Measurements from ENCODE around the gene PRKCSH.
"Not testable (repeated sequence)": the region's sequence is repeated elsewhere in the genome, so short reads cannot be mapped to it uniquely, and the experiment has no call there.

Gene PRKCSH

DNA sequence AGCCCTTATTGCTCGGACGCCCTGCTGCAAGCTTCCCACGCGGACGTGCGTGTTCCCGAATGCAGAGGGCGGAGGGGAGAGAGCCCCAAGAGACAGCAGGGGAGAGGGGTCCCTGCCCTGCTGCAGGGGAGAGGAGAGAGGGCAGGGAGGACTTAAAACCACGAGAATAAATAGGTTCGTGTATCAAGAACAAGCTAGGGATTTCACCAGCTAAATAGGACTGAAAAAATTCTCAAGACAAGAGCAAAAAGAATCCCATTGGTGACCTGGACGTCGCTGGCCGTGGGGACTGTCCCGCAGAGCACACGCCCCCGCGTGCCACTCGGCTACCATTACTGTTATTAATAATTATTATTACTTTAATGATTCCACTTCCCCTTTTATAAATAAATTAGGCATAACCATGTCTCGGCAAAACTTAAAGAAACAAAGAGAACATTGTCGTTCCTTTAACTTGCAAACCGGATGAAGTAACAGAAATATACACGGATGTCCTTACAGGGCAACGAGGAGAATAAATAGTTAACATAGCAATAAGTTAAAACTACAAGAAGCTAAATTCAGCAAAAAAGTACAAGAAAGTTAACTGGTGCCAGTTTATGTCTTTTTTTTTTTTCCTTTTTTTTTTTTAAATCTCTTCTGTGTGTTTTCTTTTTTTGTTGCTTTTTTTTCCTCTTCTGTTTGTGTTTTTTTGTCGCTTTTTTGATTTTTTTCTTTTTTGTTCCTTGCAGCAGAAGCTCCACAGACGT is 16.6 kb downstream of the PRKCSH start:
- H3K36me3 Mint-ChIP-seq (ENCODE audit: low read depth) = no peaks in the 10 kb centered on the region
- H3K4me1 Mint-ChIP-seq = no peaks in the 10 kb centered on the region
- no peak for ATAC-seq
- no peak overlapping the region for H3K4me3 Mint-ChIP-seq
- no peak for DNase-seq
- no peak overlapping the region for H3K27ac Mint-ChIP-seq
- peaks cover 3% of the 10 kb centered on the region for H3K27me3 Mint-ChIP-seq
- no peaks in the 10 kb centered on the region for H3K9me3 Mint-ChIP-seq

- no peaks in the 10 kb centered on the region for H3K9me3 Mint-ChIP-seq
- H3K27me3 Mint-ChIP-seq = peaks cover 3% of the 10 kb centered on the region
- no peak overlapping the region for H3K27ac Mint-ChIP-seq
- H3K36me3 Mint-ChIP-seq (ENCODE audit: low read depth) = no peaks in the 10 kb centered on the region
- ATAC-seq = no peak
- no peak for DNase-seq
- H3K4me1 Mint-ChIP-seq = no peaks in the 10 kb centered on the region
- no peak overlapping the region for H3K4me3 Mint-ChIP-seq
These were observed 17.3 kb downstream of the PRKCSH start for GRCh38 chr19:11452620-11453310.

GRCh38 chr19:11453468-11454341 is 18.3 kb downstream of the PRKCSH start:
- peaks cover 9% of the 10 kb centered on the region for H3K27me3 Mint-ChIP-seq
- no peaks in the 10 kb centered on the region for H3K9me3 Mint-ChIP-seq
- ATAC-seq (no peak), DNase-seq (peak; percentile 37)
- no peaks in the 10 kb centered on the region for H3K4me1 Mint-ChIP-seq
- H3K36me3 Mint-ChIP-seq (ENCODE audit: low read depth) = no peaks in the 10 kb centered on the region
- no peak overlapping the region for H3K4me3 Mint-ChIP-seq
- H3K27ac Mint-ChIP-seq = no peak overlapping the region

DNA sequence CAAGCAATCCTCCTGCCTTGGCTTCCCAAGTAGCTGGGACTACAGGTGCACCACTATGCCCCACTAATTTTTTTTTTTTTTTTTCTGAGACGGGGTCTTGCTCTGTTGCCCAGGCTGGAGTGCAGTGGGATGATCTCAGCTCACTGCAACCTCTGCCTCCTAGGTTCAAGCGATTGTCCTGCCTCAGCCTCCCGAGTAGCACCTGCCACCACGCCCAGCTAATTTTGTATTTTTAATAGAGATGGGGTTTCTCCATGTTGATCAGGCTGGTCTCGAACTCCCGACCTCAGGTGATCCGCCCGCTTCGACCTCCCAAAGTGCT is 19.8 kb downstream of the PRKCSH start:
- not testable (repeated sequence) for H3K9me3 Mint-ChIP-seq; DNase-seq; H3K4me3 Mint-ChIP-seq; H3K36me3 Mint-ChIP-seq (ENCODE audit: low read depth); ATAC-seq; H3K27ac Mint-ChIP-seq; H3K4me1 Mint-ChIP-seq
- peaks cover 13% of the 10 kb centered on the region for H3K27me3 Mint-ChIP-seq

GRCh38 chr19:11456659-11457058 is 21.2 kb downstream of the PRKCSH start:
- Mint-ChIP-seq H3K9me3 (no peaks in the 10 kb centered on the region), H3K27ac (no peak overlapping the region), H3K27me3 (peaks cover 15% of the 10 kb centered on the region), H3K4me3 (no peak overlapping the region), H3K4me1 (no peaks in the 10 kb centered on the region), H3K36me3 (ENCODE audit: low read depth) (no peaks in the 10 kb centered on the region)
- DNase-seq (no peak), ATAC-seq (no peak)

DNA sequence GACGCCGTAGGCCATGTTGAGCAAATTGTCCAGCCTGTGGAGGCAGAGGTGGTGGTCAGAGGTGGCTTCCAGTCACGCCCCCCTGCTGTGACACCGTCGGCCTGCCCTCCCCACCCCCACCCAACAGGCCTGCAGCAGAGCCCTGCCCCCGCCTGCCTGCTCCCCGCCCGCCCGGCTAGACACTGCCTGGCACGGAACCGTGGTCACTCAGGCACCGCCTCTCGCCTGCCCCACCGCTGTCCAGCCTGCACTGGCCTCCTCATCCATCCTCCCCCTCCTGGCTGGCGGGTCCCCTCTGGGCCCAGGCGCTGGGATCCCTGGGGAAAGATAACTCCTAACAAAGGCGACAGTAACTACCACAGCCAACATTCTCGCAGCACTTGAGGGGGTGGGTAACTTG is 21.7 kb downstream of the PRKCSH start:
- H3K4me3 Mint-ChIP-seq = no peak overlapping the region
- H3K36me3 Mint-ChIP-seq (ENCODE audit: low read depth) = no peaks in the 10 kb centered on the region
- H3K27me3 Mint-ChIP-seq = peaks cover 15% of the 10 kb centered on the region
- ATAC-seq = no peak
- no peak overlapping the region for H3K27ac Mint-ChIP-seq
- no peaks in the 10 kb centered on the region for H3K9me3 Mint-ChIP-seq
- no peaks in the 10 kb centered on the region for H3K4me1 Mint-ChIP-seq
- no peak for DNase-seq

GRCh38 chr19:11457831-11458230 is 22.4 kb downstream of the PRKCSH start:
- ATAC-seq = no peak
- peaks cover 15% of the 10 kb centered on the region for H3K27me3 Mint-ChIP-seq
- no peak overlapping the region for H3K27ac Mint-ChIP-seq
- H3K9me3 Mint-ChIP-seq = no peaks in the 10 kb centered on the region
- H3K4me3 Mint-ChIP-seq = no peak overlapping the region
- DNase-seq = no peak
- no peaks in the 10 kb centered on the region for H3K36me3 Mint-ChIP-seq (ENCODE audit: low read depth)
- H3K4me1 Mint-ChIP-seq = no peaks in the 10 kb centered on the region

DNA sequence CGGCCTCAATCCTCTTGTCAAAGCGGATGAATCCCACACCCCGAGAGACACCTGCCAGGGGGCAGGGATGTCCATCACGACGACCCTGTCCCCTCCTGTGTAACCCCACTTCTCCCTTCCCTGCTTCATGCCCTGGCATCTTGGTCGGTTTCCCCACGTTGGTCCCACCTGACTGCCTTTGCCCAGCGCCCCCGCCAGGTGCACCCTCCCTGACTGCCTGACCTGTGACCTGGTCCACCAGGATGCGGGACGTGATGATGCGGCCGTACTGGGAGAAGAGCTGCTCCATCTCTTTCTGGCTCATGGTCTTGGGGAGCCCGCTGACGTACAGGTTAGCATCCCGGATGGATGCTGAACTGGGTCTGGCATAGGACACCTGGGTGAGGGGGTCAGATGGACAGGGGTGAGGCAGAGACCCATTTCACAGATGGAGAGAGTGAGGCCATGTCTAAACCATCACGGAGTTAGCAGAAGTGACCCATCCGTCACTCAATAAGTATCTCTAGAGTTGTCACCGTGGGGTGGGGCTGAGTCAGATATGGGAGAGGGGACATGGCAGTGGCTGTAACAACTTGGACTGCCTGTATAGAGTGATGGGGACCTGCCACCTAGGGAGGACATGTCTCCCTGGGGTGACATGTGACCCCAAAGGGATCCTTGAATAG is 22.9 kb downstream of the PRKCSH start:
- Mint-ChIP-seq H3K9me3 (no peaks in the 10 kb centered on the region), H3K4me3 (no peak overlapping the region), H3K27me3 (peaks cover 13% of the 10 kb centered on the region), H3K36me3 (ENCODE audit: low read depth) (no peaks in the 10 kb centered on the region), H3K4me1 (no peaks in the 10 kb centered on the region), H3K27ac (no peak overlapping the region)
- ATAC-seq = no peak
- no peak for DNase-seq

- H3K9me3 Mint-ChIP-seq; H3K4me3 Mint-ChIP-seq; H3K4me1 Mint-ChIP-seq; DNase-seq; ATAC-seq; H3K27ac Mint-ChIP-seq; H3K36me3 Mint-ChIP-seq (ENCODE audit: low read depth): not testable (repeated sequence)
- H3K27me3 Mint-ChIP-seq = peaks cover 12% of the 10 kb centered on the region
These were observed 23.5 kb downstream of the PRKCSH start for GRCh38 chr19:11458912-11459311.

DNA sequence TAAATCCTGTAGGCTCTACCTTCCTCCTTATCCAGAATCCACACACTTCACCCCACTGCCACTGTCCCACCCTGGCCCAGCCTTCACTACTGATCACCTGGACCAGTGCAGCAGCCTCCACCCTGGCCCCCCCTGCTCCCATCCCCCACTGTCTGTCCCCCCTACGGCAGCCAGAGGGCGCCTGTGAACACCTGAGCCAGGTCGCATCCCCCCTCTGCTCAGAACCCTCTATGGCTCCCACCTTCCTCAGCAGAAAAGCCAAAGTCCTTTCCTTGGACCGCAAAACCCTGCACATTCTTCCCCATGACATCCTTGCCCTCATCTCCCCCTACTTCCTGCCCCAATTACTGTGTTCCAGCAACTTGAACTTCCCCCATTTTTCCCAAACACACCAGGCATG is 24.8 kb downstream of the PRKCSH start:
- ATAC-seq (no peak), DNase-seq (peak; percentile 28)
- Mint-ChIP-seq H3K27ac (no peak overlapping the region), H3K4me3 (no peak overlapping the region), H3K27me3 (peaks cover 12% of the 10 kb centered on the region), H3K4me1 (no peaks in the 10 kb centered on the region), H3K36me3 (ENCODE audit: low read depth) (no peaks in the 10 kb centered on the region), H3K9me3 (no peaks in the 10 kb centered on the region)

GRCh38 chr19:11461453-11461852 is 26.0 kb downstream of the PRKCSH start:
- no peaks in the 10 kb centered on the region for H3K36me3 Mint-ChIP-seq (ENCODE audit: low read depth)

GRCh38 chr19:11463391-11463790 is 28.0 kb downstream of the PRKCSH start:
- no peaks in the 10 kb centered on the region for H3K4me1 Mint-ChIP-seq
- no peak for ATAC-seq
- no peaks in the 10 kb centered on the region for H3K9me3 Mint-ChIP-seq
- H3K27ac Mint-ChIP-seq = no peak overlapping the region
- DNase-seq = no peak
- no peaks in the 10 kb centered on the region for H3K36me3 Mint-ChIP-seq (ENCODE audit: low read depth)
- H3K4me3 Mint-ChIP-seq = no peak overlapping the region
- peaks cover 10% of the 10 kb centered on the region for H3K27me3 Mint-ChIP-seq

More at GRCh38 chr19:11461453-11461852, 26.0 kb downstream of the PRKCSH start:
- DNase-seq (no peak), ATAC-seq (no peak)
- no peaks in the 10 kb centered on the region for H3K9me3 Mint-ChIP-seq
- no peak overlapping the region for H3K4me3 Mint-ChIP-seq
- H3K27ac Mint-ChIP-seq = no peak overlapping the region
- H3K4me1 Mint-ChIP-seq = no peaks in the 10 kb centered on the region
- H3K27me3 Mint-ChIP-seq = peaks cover 12% of the 10 kb centered on the region

GRCh38 chr19:11464333-11465265 is 29.2 kb downstream of the PRKCSH start:
- Mint-ChIP-seq H3K27me3 (peaks cover 6% of the 10 kb centered on the region), H3K27ac (no peak overlapping the region), H3K4me3 (no peak overlapping the region), H3K36me3 (ENCODE audit: low read depth) (no peaks in the 10 kb centered on the region), H3K9me3 (no peaks in the 10 kb centered on the region), H3K4me1 (no peaks in the 10 kb centered on the region)
- ATAC-seq = no peak
- no peak for DNase-seq

- H3K27me3 Mint-ChIP-seq = peaks cover 2% of the 10 kb centered on the region
- DNase-seq = no peak
These were observed 30.2 kb downstream of the PRKCSH start for GRCh38 chr19:11465600-11465999.

More at GRCh38 chr19:11465600-11465999, 30.2 kb downstream of the PRKCSH start:
- Mint-ChIP-seq H3K36me3 (ENCODE audit: low read depth) (no peaks in the 10 kb centered on the region), H3K9me3 (no peaks in the 10 kb centered on the region), H3K4me1 (no peaks in the 10 kb centered on the region), H3K27ac (no peak overlapping the region), H3K4me3 (no peak overlapping the region)
- ATAC-seq = no peak
